Right lobe of liver (tissue), 6 donors: ENCODE data around the gene KDM4C. TPM values are rescaled to one million over a fixed set of nuclear protein-coding genes. Genes with fewer than 3 reads are reported as not detected.

Source experiments
- ATAC-seq, 4 donors: fragments of 200-7000 bp; cut with Tn5 transposase; one replicate each; pipeline ENCODE4 v1.9.1; 2020; ENCODE audit warnings: mild to moderate bottlenecking in 4 of 4, moderate library complexity in 4 of 4
- DNase-seq, 3 donors: peaks; one replicate each; pipeline ENCODE4 v3.0.0-alpha.2; 2020
- H3K27ac ChIP-seq, 3 donors: fragments of 200-600 bp; one replicate each; pipeline ENCODE4 v1.8.0; 2022
- H3K27me3 ChIP-seq, 2 donors: fragments of 200-600 bp; one replicate each; pipeline ENCODE4 v1.8.0; 2022
- H3K36me3 ChIP-seq, 4 donors: fragments of 200-600 bp; sonication (generic) in 1 of 4; one replicate each; pipeline versions ENCODE4 v1.5.1 to v1.8.0; 2017 to 2022; ENCODE audit warnings: control low read depth in 1 of 4
- H3K4me1 ChIP-seq, 4 donors: fragments of 200-600 bp; sonication (generic) in 1 of 4; one replicate each; pipeline versions ENCODE4 v1.5.1 to v1.8.0; 2017 to 2022; ENCODE audit warnings: control low read depth in 1 of 4
- H3K4me3 ChIP-seq, 3 donors: fragments of 200-600 bp; one replicate each; pipeline ENCODE4 v1.8.0; 2022
- H3K9me3 ChIP-seq, 4 donors: fragments of 200-600 bp; sonication (generic) in 1 of 4; one replicate each; pipeline versions ENCODE4 v1.5.1 to v1.8.0; 2017 to 2022; ENCODE audit warnings: control low read depth in 1 of 4
- CTCF ChIP-seq, 4 donors: fragments of 200-600 bp in 3 of 4; fragments of 450-650 bp in 1 of 4; IDR thresholded peaks; one replicate each; pipeline versions ENCODE4 v1.5.1 to v1.8.0; 2016 to 2022; ENCODE audit warnings: antibody characterized with exemption in 4 of 4, mild to moderate bottlenecking in 2 of 4
- POLR2A ChIP-seq: fragments of 450-650 bp; IDR thresholded peaks from one replicate; pipeline ENCODE4 v1.6.1; 2017; ENCODE audit warnings: antibody characterized with exemption, mild to moderate bottlenecking
- WGBS: methylation state at CpG from one replicate; pipeline ENCODE4 v1.1.6; 2018; ENCODE audit warnings: low coverage, low lambda C conversion rate; ENCODE audit not compliant: insufficient coverage; ENCODE audit errors: missing lambda C conversion rate; 5-methylcytosine and 5-hydroxymethylcytosine counted together
- intact Hi-C, 2 donors: fragments of 100-400 bp; cut with DNase I; formaldehyde crosslinking; loops; one replicate each; pipeline versions ENCODE4 v1.11.2 to v1.14.1; 2022
- total RNA-seq, 6 experiments: library from RNA; depleted of rRNA in 2 of 6; stranded (reverse); fragments of >200 nt in 2 of 6; fragmentation: NEBNext Ultra II Directional in 3 of 6; extraction: Animal tissue kit (Norgen Biotek cat#: 25700) in 3 of 6; gene quantifications; one replicate each; pipeline versions ENCODE4 v1.1.0 to v1.2.4, GENCODE V29; 2016 to 2023
- donor health status: DM: no; HTN: yes; CAD: no.
- donor health status: DM: no; HTN: no; CAD: no.
- donor health status: DM: no; HTN: no; CAD: no.
- donor health status: DM: no; HTN: yes; CAD: no.
- donor health status: DM: no; HTN: yes; CAD: no.

KDM4C gene
- total RNA-seq, 6 experiments from 2014 or later = 14.1 to 20.9 (median 15.3) TPM

GRCh38 chr9:7163932-7164331, 406.2 kb downstream of the KDM4C start:
- intact Hi-C loops = no loop called here
- ATAC-seq (no peak), DNase-seq (no peak)
- no peaks in the 10 kb centered on the region for H3K27me3 ChIP-seq
- H3K36me3 ChIP-seq = peaks cover 0 to 8% (median 0%) of the 10 kb centered on the region in 4 donors
- H3K9me3 ChIP-seq = no peaks in the 10 kb centered on the region
- H3K4me1 ChIP-seq = no peaks in the 10 kb centered on the region
- WGBS = 0% methylated on average over 1 of the region's 1 CpG
- no peak overlapping the region for H3K27ac ChIP-seq
- H3K4me3 ChIP-seq = no peak overlapping the region
- no peak for TF ChIP-seq POLR2A
- no peak for TF ChIP-seq CTCF (IDR thresholded peaks at IDR 0.05)

- Histone ChIP-seq H3K4me3 (no peak overlapping the region), H3K27ac (no peak overlapping the region), H3K36me3 (peaks cover 0 to 8% (median under 1%) of the 10 kb centered on the region in 4 donors), H3K27me3 (no peaks in the 10 kb centered on the region), H3K4me1 (no peaks in the 10 kb centered on the region), H3K9me3 (no peaks in the 10 kb centered on the region)
- ATAC-seq (no peak), DNase-seq (no peak)
- intact Hi-C loops = no loop called here
- 76% methylated on average over 9 of the region's 13 CpGs for WGBS
- no peak for TF ChIP-seq CTCF (IDR thresholded peaks at IDR 0.05)
- no peak for TF ChIP-seq POLR2A
Measured at GRCh38 chr9:7164440-7165330, 406.9 kb downstream of the KDM4C start.

GRCh38 chr9:7165331-7165975, 407.7 kb downstream of the KDM4C start:
- H3K36me3 ChIP-seq = peaks cover 0 to 8% (median 2%) of the 10 kb centered on the region in 4 donors
- no peak overlapping the region for H3K4me3 ChIP-seq
- 97% methylated on average over 5 of the region's 7 CpGs for WGBS
- ATAC-seq (no peak), DNase-seq (no peak)
- no peaks in the 10 kb centered on the region for H3K4me1 ChIP-seq
- no peaks in the 10 kb centered on the region for H3K9me3 ChIP-seq
- H3K27ac ChIP-seq = no peak overlapping the region
- intact Hi-C loops = no loop called here
- TF ChIP-seq POLR2A = no peak
- no peak for TF ChIP-seq CTCF (IDR thresholded peaks at IDR 0.05)
- H3K27me3 ChIP-seq = no peaks in the 10 kb centered on the region

GRCh38 chr9:7166074-7166473, 408.3 kb downstream of the KDM4C start:
- Histone ChIP-seq H3K27ac (no peak overlapping the region), H3K9me3 (no peaks in the 10 kb centered on the region), H3K4me3 (no peak overlapping the region), H3K4me1 (no peaks in the 10 kb centered on the region), H3K36me3 (peaks cover 0 to 9% (median 2%) of the 10 kb centered on the region in 4 donors), H3K27me3 (no peaks in the 10 kb centered on the region)
- no peak for TF ChIP-seq CTCF (IDR thresholded peaks at IDR 0.05)
- TF ChIP-seq POLR2A = no peak
- DNase-seq (no peak), ATAC-seq (no peak)
- WGBS = 86% methylated on average over 1 of the region's 1 CpG
- intact Hi-C loops = no loop called here
